Breast epithelium (tissue), 4 donors: Measurements from ENCODE around the gene GPSM1. TPM values are rescaled to one million over a fixed set of nuclear protein-coding genes. Genes with fewer than 3 reads are reported as not detected.
A peak's percentile ranks its signal among the peaks of the same experiment; 100 is the strongest.

ENCODE experiments used
- DNase-seq, 2 donors: peaks; one replicate each; pipeline ENCODE4 v3.0.0-alpha.2; 2019; ENCODE audit warnings: low spot score in 2 of 2
- H3K27ac ChIP-seq, 2 donors: fragments of 200-600 bp; sonication (generic) in 1 of 2; one replicate each; pipeline ENCODE4 v1.5.1; 2016 to 2019; ENCODE audit warnings: mild to moderate bottlenecking in 1 of 2
- H3K27me3 ChIP-seq, 2 donors: fragments of 200-600 bp; sonication (generic) in 1 of 2; one replicate each; pipeline versions ENCODE4 v1.5.1 to v1.6.0; 2017 to 2019; ENCODE audit warnings: control low read depth in 1 of 2, mild to moderate bottlenecking in 1 of 2
- H3K36me3 ChIP-seq: fragments of 200-600 bp; one replicate; pipeline ENCODE4 v1.5.1; 2019
- H3K4me1 ChIP-seq, 2 donors: fragments of 200-600 bp; sonication (generic); one replicate each; pipeline ENCODE4 v1.5.1; 2016 to 2019; ENCODE audit warnings: control low read depth in 1 of 2
- H3K4me3 ChIP-seq, 3 donors: fragments of 200-600 bp; sonication (generic); 1 replicate in 2 of 3; 2 replicates in 1 of 3; pipeline ENCODE4 v1.5.1; 2016 to 2019; ENCODE audit warnings: mild to moderate bottlenecking in 3 of 3, moderate library complexity in 2 of 3
- H3K9me3 ChIP-seq, 2 donors: fragments of 200-600 bp; sonication (generic) in 1 of 2; one replicate each; pipeline ENCODE4 v1.5.1; 2016 to 2019; ENCODE audit warnings: control low read depth in 1 of 2
- CTCF ChIP-seq, 3 donors: fragments of 450-650 bp; IDR thresholded peaks; one replicate each; pipeline ENCODE4 v1.5.1; 2016 to 2017; ENCODE audit warnings: antibody characterized with exemption in 3 of 3, mild to moderate bottlenecking in 3 of 3, moderate library complexity in 3 of 3
- POLR2A ChIP-seq: fragments of 450-650 bp; IDR thresholded peaks from one replicate; pipeline ENCODE4 v1.6.1; 2016; ENCODE audit warnings: antibody characterized with exemption, mild to moderate bottlenecking, moderate library complexity
- POLR2AphosphoS5 ChIP-seq, 3 donors: sonication (generic); formaldehyde crosslinking; IDR thresholded peaks; one replicate each; pipeline ENCODE4 v1.6.1; 2017; ENCODE audit warnings: antibody characterized with exemption in 3 of 3
- intact Hi-C: fragments of 100-400 bp; cut with DNase I; formaldehyde crosslinking; loops from one replicate; pipeline ENCODE4 v1.15.1; 2023; ENCODE audit warnings: low total_unique reads
- total RNA-seq, 3 donors: library from RNA; depleted of rRNA; stranded (reverse); fragments of >200 nt; gene quantifications; one replicate each; pipeline ENCODE4 v1.1.0, GENCODE V29; 2016

GPSM1 gene
- total RNA-seq, 3 donors from 2014 or later, result 5.6 to 19.0 (median 8.6) TPM

GRCh38 chr9:136329211-136329627, 1.9 kb downstream of the GPSM1 start:
- peak overlapping the region in 1 of 2 donors; percentile 52 for H3K27ac ChIP-seq
- DNase-seq, result no peak
- H3K9me3 ChIP-seq, result no peaks in the 10 kb centered on the region
- intact Hi-C loops, result no loop called here
- no peaks in the 10 kb centered on the region for H3K36me3 ChIP-seq
- peak overlapping the region in 2 of 3 donors; percentile 59 to 75 for H3K4me3 ChIP-seq
- no peaks in the 10 kb centered on the region for H3K27me3 ChIP-seq
- peaks cover 7 to 14% of the 10 kb centered on the region in 2 donors for H3K4me1 ChIP-seq
- no peak for TF ChIP-seq POLR2A
- no peak for TF ChIP-seq CTCF (IDR thresholded peaks at IDR 0.05)
- no peak for TF ChIP-seq POLR2AphosphoS5 (IDR thresholded peaks at IDR 0.05)

GRCh38 chr9:136329636-136330405, 2.5 kb downstream of the GPSM1 start:
- Histone ChIP-seq H3K36me3 (no peaks in the 10 kb centered on the region), H3K27me3 (no peaks in the 10 kb centered on the region), H3K4me1 (peaks cover 6 to 14% of the 10 kb centered on the region in 2 donors), H3K27ac (peak overlapping the region in 1 of 2 donors; percentile 52), H3K4me3 (peak overlapping the region in 2 of 3 donors; percentile 59 to 75), H3K9me3 (no peaks in the 10 kb centered on the region)
- intact Hi-C loops, result no loop called here
- TF ChIP-seq POLR2A (no peak), POLR2AphosphoS5 (IDR thresholded peaks at IDR 0.05) (no peak), CTCF (IDR thresholded peaks at IDR 0.05) (no peak)
- no peak for DNase-seq

- intact Hi-C loops, result no loop called here
- Histone ChIP-seq H3K4me1 (peaks cover 6 to 14% of the 10 kb centered on the region in 2 donors), H3K4me3 (no peak overlapping the region), H3K27me3 (no peaks in the 10 kb centered on the region), H3K9me3 (no peaks in the 10 kb centered on the region), H3K36me3 (no peaks in the 10 kb centered on the region), H3K27ac (no peak overlapping the region)
- no peak for TF ChIP-seq CTCF (IDR thresholded peaks at IDR 0.05)
- TF ChIP-seq POLR2A, result no peak
- no peak for TF ChIP-seq POLR2AphosphoS5 (IDR thresholded peaks at IDR 0.05)
- DNase-seq, result no peak
These were observed 3.2 kb downstream of the GPSM1 start for GRCh38 chr9:136330406-136330990.

- Histone ChIP-seq H3K27ac (no peak overlapping the region), H3K27me3 (no peaks in the 10 kb centered on the region), H3K4me3 (no peak overlapping the region), H3K36me3 (no peaks in the 10 kb centered on the region), H3K4me1 (peaks cover 6 to 14% of the 10 kb centered on the region in 2 donors), H3K9me3 (no peaks in the 10 kb centered on the region)
- intact Hi-C loops, result no loop called here
- TF ChIP-seq CTCF (IDR thresholded peaks at IDR 0.05), result no peak
- TF ChIP-seq POLR2A, result no peak
- no peak for TF ChIP-seq POLR2AphosphoS5 (IDR thresholded peaks at IDR 0.05)
- DNase-seq, result no peak
These were observed 3.7 kb downstream of the GPSM1 start for GRCh38 chr9:136331030-136331429.
